ENCODE results near the gene TCF7L1. TPM values are rescaled to one million over a fixed set of nuclear protein-coding genes. Genes with fewer than 3 reads are reported as not detected.

The TCF7L1 gene
- total RNA-seq, 1 experiment from 2014 or later = 1.1 TPM

DNA sequence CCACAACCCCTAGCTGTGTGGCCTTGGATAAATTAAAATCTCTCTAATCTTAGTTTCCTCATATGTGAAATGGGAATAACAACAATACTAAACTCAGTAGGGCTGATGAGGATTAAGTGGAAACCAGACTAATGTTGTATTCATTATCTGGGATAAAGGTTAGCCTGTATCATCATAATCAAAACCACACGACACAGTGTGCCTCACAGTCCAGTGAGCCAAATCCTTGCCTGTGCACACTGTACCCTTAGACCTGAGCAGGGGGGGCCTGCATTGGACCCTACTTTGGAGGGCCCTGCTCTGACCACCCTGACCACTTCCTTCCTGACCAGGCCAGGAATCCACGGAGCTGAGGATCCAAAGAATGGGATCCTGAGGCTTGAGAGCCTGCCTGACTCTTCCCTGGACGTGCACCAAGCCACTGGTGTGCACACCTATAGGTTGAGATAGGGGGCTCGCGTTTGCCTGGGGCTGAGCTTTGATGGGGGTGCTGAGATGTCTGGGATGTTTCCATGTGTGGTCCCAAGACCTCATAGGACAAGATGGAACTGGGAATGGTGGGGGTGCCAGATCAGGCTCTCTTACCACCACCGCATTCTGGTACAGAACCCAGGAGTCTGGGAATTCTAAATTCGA, 124.9 kb downstream of the TCF7L1 start:
- no TSS peak for BruUV-seq (replicated peaks)
- ChIA-PET POLR2A (no interaction called here), CTCF (interaction anchor here (0.8 to 2.3 kb wide), 3 partner anchors 7 to 192 kb away, joined by 3 to 6 read pairs (median 3); no protein-coding TSS in a partner anchor)
- Mint-ChIP-seq H3K9me3 (ENCODE audit: unreplicated experiment) (no peaks in the 10 kb centered on the region), H3K4me3 (ENCODE audit: unreplicated experiment) (no peak overlapping the region), H3K27ac (ENCODE audit: low read depth, unreplicated experiment) (no peak overlapping the region), H3K36me3 (ENCODE audit: insufficient read depth, unreplicated experiment) (no peaks in the 10 kb centered on the region), H3K27me3 (ENCODE audit: insufficient read depth, unreplicated experiment) (no peaks in the 10 kb centered on the region), H3K4me1 (ENCODE audit: insufficient read depth, unreplicated experiment) (no peaks in the 10 kb centered on the region)
- intact Hi-C loops (cut with micrococcal nuclease) = no loop called here
- DNase-seq (ENCODE audit: unreplicated experiment) = no peak
- TF ChIP-seq CTCF (IDR thresholded peaks at IDR 0.05; ENCODE audit: unreplicated experiment) = no peak

DNA sequence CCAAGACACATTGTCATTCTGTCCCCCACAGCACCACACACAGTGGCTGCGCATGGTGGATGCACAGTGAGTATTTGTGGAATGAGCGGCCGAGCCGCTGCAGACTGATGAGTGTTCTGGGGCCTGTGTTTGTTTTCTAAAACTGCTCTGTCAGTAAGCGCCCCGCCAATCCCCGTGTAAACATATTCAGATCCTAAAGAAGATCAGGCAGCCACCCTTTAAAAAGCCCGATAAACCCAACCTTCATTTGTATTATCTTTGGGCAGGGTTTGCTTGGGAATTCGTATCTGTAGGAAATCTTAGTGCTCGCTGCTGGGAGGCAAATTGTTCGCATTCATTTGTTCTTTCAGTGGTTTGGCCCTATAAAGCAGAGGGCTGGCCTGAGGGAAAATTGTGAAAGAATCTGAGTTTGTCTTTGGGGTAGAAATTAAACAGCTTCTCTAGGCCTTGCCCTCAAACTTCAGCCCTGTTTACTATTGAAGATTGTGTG, 126.0 kb downstream of the TCF7L1 start:
- Mint-ChIP-seq H3K27ac (ENCODE audit: low read depth, unreplicated experiment) (no peak overlapping the region), H3K27me3 (ENCODE audit: insufficient read depth, unreplicated experiment) (no peaks in the 10 kb centered on the region), H3K9me3 (ENCODE audit: unreplicated experiment) (no peaks in the 10 kb centered on the region), H3K4me1 (ENCODE audit: insufficient read depth, unreplicated experiment) (no peaks in the 10 kb centered on the region), H3K36me3 (ENCODE audit: insufficient read depth, unreplicated experiment) (no peaks in the 10 kb centered on the region), H3K4me3 (ENCODE audit: unreplicated experiment) (no peak overlapping the region)
- ChIA-PET CTCF (no interaction called here), POLR2A (no interaction called here)
- no peak for TF ChIP-seq CTCF (IDR thresholded peaks at IDR 0.05; ENCODE audit: unreplicated experiment)
- BruUV-seq (replicated peaks) = no TSS peak
- no peak for DNase-seq (ENCODE audit: unreplicated experiment)
- intact Hi-C loops (cut with micrococcal nuclease) = no loop called here

GRCh38 chr2:85259879-85260278, 126.7 kb downstream of the TCF7L1 start:
- TF ChIP-seq CTCF (IDR thresholded peaks at IDR 0.05; ENCODE audit: unreplicated experiment) = no peak
- Mint-ChIP-seq H3K27me3 (ENCODE audit: insufficient read depth, unreplicated experiment) (no peaks in the 10 kb centered on the region), H3K4me1 (ENCODE audit: insufficient read depth, unreplicated experiment) (no peaks in the 10 kb centered on the region), H3K36me3 (ENCODE audit: insufficient read depth, unreplicated experiment) (no peaks in the 10 kb centered on the region), H3K4me3 (ENCODE audit: unreplicated experiment) (no peak overlapping the region), H3K27ac (ENCODE audit: low read depth, unreplicated experiment) (no peak overlapping the region), H3K9me3 (ENCODE audit: unreplicated experiment) (no peaks in the 10 kb centered on the region)
- ChIA-PET POLR2A (no interaction called here), CTCF (interaction anchor here (1.5 kb wide), 1 partner anchor 26 kb away, joined by 5 read pairs; no protein-coding TSS in a partner anchor)
- BruUV-seq (replicated peaks) = no TSS peak
- intact Hi-C loops (cut with micrococcal nuclease) = no loop called here
- DNase-seq (ENCODE audit: unreplicated experiment) = no peak

DNA sequence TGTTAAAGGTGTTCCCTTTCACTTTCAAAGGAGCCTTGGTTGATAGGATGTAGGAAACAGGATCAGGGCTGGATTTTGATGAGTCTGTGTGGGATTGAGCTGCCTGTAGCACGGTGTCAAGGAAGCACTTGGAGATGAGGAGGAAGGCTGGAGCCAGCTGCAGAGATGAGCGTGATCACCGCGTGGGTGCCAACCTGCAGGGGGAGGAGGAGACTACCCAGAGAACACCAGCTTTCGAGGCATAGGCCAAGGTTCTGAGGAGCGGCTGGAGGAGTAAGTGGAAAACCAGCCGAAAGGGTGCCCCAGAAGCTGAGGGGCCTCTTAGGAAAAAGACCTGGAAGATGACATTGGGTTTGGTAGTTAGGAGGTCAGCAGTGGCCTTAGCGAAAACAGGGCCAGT, 130.4 kb downstream of the TCF7L1 start:
- POLR2A ChIA-PET = no interaction called here
- H3K36me3 Mint-ChIP-seq (ENCODE audit: insufficient read depth, unreplicated experiment) = no peaks in the 10 kb centered on the region
- intact Hi-C loops (cut with micrococcal nuclease) = no loop called here
- H3K4me1 Mint-ChIP-seq (ENCODE audit: insufficient read depth, unreplicated experiment) = no peaks in the 10 kb centered on the region
- BruUV-seq (replicated peaks) = no TSS peak
- DNase-seq (ENCODE audit: unreplicated experiment) = no peak
- TF ChIP-seq CTCF (IDR thresholded peaks at IDR 0.05; ENCODE audit: unreplicated experiment) = no peak
- no peak overlapping the region for H3K4me3 Mint-ChIP-seq (ENCODE audit: unreplicated experiment)
- no peaks in the 10 kb centered on the region for H3K9me3 Mint-ChIP-seq (ENCODE audit: unreplicated experiment)
- H3K27me3 Mint-ChIP-seq (ENCODE audit: insufficient read depth, unreplicated experiment) = no peaks in the 10 kb centered on the region
- H3K27ac Mint-ChIP-seq (ENCODE audit: low read depth, unreplicated experiment) = no peak overlapping the region
- CTCF ChIA-PET = interaction anchor here (0.7 to 1.0 kb wide), 4 partner anchors 32 to 60 kb away, joined by 3 to 4 read pairs (median 3); no protein-coding TSS in a partner anchor
